ENCODE data around the gene STPG2. TPM values are rescaled to one million over a fixed set of nuclear protein-coding genes. Genes with fewer than 3 reads are reported as not detected.
"Not testable (repeated sequence)": the region's sequence is repeated elsewhere in the genome, so short reads cannot be mapped to it uniquely, and the experiment has no call there.

Gene STPG2
- total RNA-seq, 1 experiment from 2014 or later, result 0.61 TPM

GRCh38 chr4:97917115-97917514 lies 226.2 kb downstream of the STPG2 start:
- H3K4me3 Mint-ChIP-seq (ENCODE audit: unreplicated experiment), result no peak overlapping the region
- intact Hi-C loops (cut with micrococcal nuclease), result no loop called here
- no peak for DNase-seq (ENCODE audit: unreplicated experiment)
- H3K4me1 Mint-ChIP-seq (ENCODE audit: insufficient read depth, unreplicated experiment), result no peaks in the 10 kb centered on the region
- no peaks in the 10 kb centered on the region for H3K27me3 Mint-ChIP-seq (ENCODE audit: insufficient read depth, unreplicated experiment)
- H3K36me3 Mint-ChIP-seq (ENCODE audit: insufficient read depth, unreplicated experiment), result no peaks in the 10 kb centered on the region
- BruUV-seq (replicated peaks), result no TSS peak
- no peaks in the 10 kb centered on the region for H3K9me3 Mint-ChIP-seq (ENCODE audit: unreplicated experiment)
- no peak overlapping the region for H3K27ac Mint-ChIP-seq (ENCODE audit: low read depth, unreplicated experiment)
- no peak for TF ChIP-seq CTCF (IDR thresholded peaks at IDR 0.05; ENCODE audit: unreplicated experiment)
- POLR2A ChIA-PET, result no interaction called here
- CTCF ChIA-PET, result no interaction called here

GRCh38 chr4:97912156-97912555 lies 231.1 kb downstream of the STPG2 start:
- H3K4me1 Mint-ChIP-seq (ENCODE audit: insufficient read depth, unreplicated experiment), result no peaks in the 10 kb centered on the region
- BruUV-seq (replicated peaks), result no TSS peak
- DNase-seq (ENCODE audit: unreplicated experiment), result no peak
- no peaks in the 10 kb centered on the region for H3K36me3 Mint-ChIP-seq (ENCODE audit: insufficient read depth, unreplicated experiment)
- ChIA-PET CTCF (no interaction called here), POLR2A (interaction anchor here (0.6 to 0.7 kb wide), 2 partner anchors 1071 to 1212 kb away, joined by 3 read pairs; no protein-coding TSS in a partner anchor)
- intact Hi-C loops (cut with micrococcal nuclease), result no loop called here
- H3K27ac Mint-ChIP-seq (ENCODE audit: low read depth, unreplicated experiment), result no peak overlapping the region
- no peak overlapping the region for H3K4me3 Mint-ChIP-seq (ENCODE audit: unreplicated experiment)
- no peak for TF ChIP-seq CTCF (IDR thresholded peaks at IDR 0.05; ENCODE audit: unreplicated experiment)
- H3K9me3 Mint-ChIP-seq (ENCODE audit: unreplicated experiment), result no peaks in the 10 kb centered on the region
- no peaks in the 10 kb centered on the region for H3K27me3 Mint-ChIP-seq (ENCODE audit: insufficient read depth, unreplicated experiment)

GRCh38 chr4:97911236-97911906 lies 231.9 kb downstream of the STPG2 start:
- POLR2A ChIA-PET, result no interaction called here
- Mint-ChIP-seq H3K4me3 (ENCODE audit: unreplicated experiment) (no peak overlapping the region), H3K9me3 (ENCODE audit: unreplicated experiment) (no peaks in the 10 kb centered on the region), H3K27me3 (ENCODE audit: insufficient read depth, unreplicated experiment) (no peaks in the 10 kb centered on the region), H3K4me1 (ENCODE audit: insufficient read depth, unreplicated experiment) (no peaks in the 10 kb centered on the region), H3K27ac (ENCODE audit: low read depth, unreplicated experiment) (no peak overlapping the region), H3K36me3 (ENCODE audit: insufficient read depth, unreplicated experiment) (no peaks in the 10 kb centered on the region)
- no peak for DNase-seq (ENCODE audit: unreplicated experiment)
- no TSS peak for BruUV-seq (replicated peaks)
- CTCF ChIA-PET, result interaction anchor here (0.5 to 0.6 kb wide), 2 partner anchors 625 to 1581 kb away, joined by 3 to 4 read pairs; no protein-coding TSS in a partner anchor
- intact Hi-C loops (cut with micrococcal nuclease), result no loop called here
- TF ChIP-seq CTCF (IDR thresholded peaks at IDR 0.05; ENCODE audit: unreplicated experiment), result no peak

GRCh38 chr4:97910005-97910404 lies 233.3 kb downstream of the STPG2 start:
- Mint-ChIP-seq H3K4me3 (ENCODE audit: unreplicated experiment) (no peak overlapping the region), H3K36me3 (ENCODE audit: insufficient read depth, unreplicated experiment) (no peaks in the 10 kb centered on the region), H3K4me1 (ENCODE audit: insufficient read depth, unreplicated experiment) (no peaks in the 10 kb centered on the region), H3K27ac (ENCODE audit: low read depth, unreplicated experiment) (no peak overlapping the region), H3K9me3 (ENCODE audit: unreplicated experiment) (no peaks in the 10 kb centered on the region), H3K27me3 (ENCODE audit: insufficient read depth, unreplicated experiment) (no peaks in the 10 kb centered on the region)
- BruUV-seq (replicated peaks), result no TSS peak
- intact Hi-C loops (cut with micrococcal nuclease), result no loop called here
- TF ChIP-seq CTCF (IDR thresholded peaks at IDR 0.05; ENCODE audit: unreplicated experiment), result no peak
- POLR2A ChIA-PET, result no interaction called here
- CTCF ChIA-PET, result no interaction called here
- peak; percentile 19 for DNase-seq (ENCODE audit: unreplicated experiment)

- CTCF ChIA-PET; H3K27me3 Mint-ChIP-seq (ENCODE audit: insufficient read depth, unreplicated experiment); intact Hi-C loops (cut with micrococcal nuclease); POLR2A ChIA-PET; H3K27ac Mint-ChIP-seq (ENCODE audit: low read depth, unreplicated experiment); DNase-seq (ENCODE audit: unreplicated experiment); BruUV-seq (replicated peaks); H3K36me3 Mint-ChIP-seq (ENCODE audit: insufficient read depth, unreplicated experiment); H3K4me1 Mint-ChIP-seq (ENCODE audit: insufficient read depth, unreplicated experiment); H3K9me3 Mint-ChIP-seq (ENCODE audit: unreplicated experiment); H3K4me3 Mint-ChIP-seq (ENCODE audit: unreplicated experiment): not testable (repeated sequence)
Measured at GRCh38 chr4:97903436-97904189, 239.7 kb downstream of the STPG2 start.
